ENCODE measurements around the gene GALNT3.

GRCh38 chr2:165787334-165787733 is 6.7 kb downstream of the GALNT3 start:
- no peak for TF ChIP-seq CTCF (IDR thresholded peaks at IDR 0.05)
- no peak for TF ChIP-seq POLR2A (IDR thresholded peaks at IDR 0.05)

All from Peyer's patch (tissue), 4 donors.